Esophagus squamous epithelium (tissue), 5 donors: ENCODE results near the gene GJB4. TPM values are rescaled to one million over a fixed set of nuclear protein-coding genes. Genes with fewer than 3 reads are reported as not detected.

Experiments used
- DNase-seq: peaks from one replicate; lab custom pipeline; 2025; lab: John Stamatoyannopoulos, UW
- H3K27ac ChIP-seq, 4 donors: fragments of 200-600 bp; sonication (generic); one replicate each; pipeline ENCODE4 v1.5.1; 2016 to 2019; ENCODE audit warnings: mild to moderate bottlenecking in 1 of 4
- H3K27me3 ChIP-seq, 4 donors: fragments of 200-600 bp; sonication (generic); 1 replicate in 3 of 4; 2 replicates in 1 of 4; pipeline versions ENCODE4 v1.5.1 to v1.6.0; 2017 to 2021; ENCODE audit warnings: antibody characterized with exemption in 1 of 4
- H3K36me3 ChIP-seq, 3 donors: fragments of 200-600 bp; sonication (generic); one replicate each; pipeline ENCODE4 v1.5.1; 2016 to 2019
- H3K4me1 ChIP-seq, 3 donors: fragments of 200-600 bp; sonication (generic); one replicate each; pipeline ENCODE4 v1.5.1; 2017 to 2019
- H3K4me3 ChIP-seq, 4 donors: fragments of 200-600 bp; sonication (generic); 1 replicate in 3 of 4; 2 replicates in 1 of 4; pipeline ENCODE4 v1.5.1; 2016 to 2019; ENCODE audit warnings: mild to moderate bottlenecking in 2 of 4, moderate library complexity in 1 of 4
- H3K9me3 ChIP-seq, 3 donors: fragments of 200-600 bp; sonication (generic); one replicate each; pipeline ENCODE4 v1.5.1; 2016 to 2019
- CTCF ChIP-seq, 6 experiments: fragments of 450-650 bp in 4 of 6; fragments of 200-600 bp in 2 of 6; sonication (generic) in 2 of 6; IDR thresholded peaks; one replicate each; pipeline ENCODE4 v1.5.1; 2016 to 2019; ENCODE audit warnings: antibody characterized with exemption in 6 of 6, mild to moderate bottlenecking in 4 of 6, moderate library complexity in 4 of 6
- POLR2A ChIP-seq, 4 donors: fragments of 450-650 bp; IDR thresholded peaks; one replicate each; pipeline ENCODE4 v1.6.1; 2017; ENCODE audit warnings: antibody characterized with exemption in 4 of 4, mild to moderate bottlenecking in 4 of 4, moderate library complexity in 3 of 4
- WGBS, 2 donors: methylation state at CpG; one replicate each; pipeline ENCODE4 v1.1.5; 2018; 5-methylcytosine and 5-hydroxymethylcytosine counted together
- intact Hi-C: fragments of 100-400 bp; cut with DNase I; formaldehyde crosslinking; loops from one replicate; pipeline ENCODE4 v1.15.0; 2022
- total RNA-seq, 4 donors: library from RNA; depleted of rRNA; stranded (reverse); fragments of >200 nt; gene quantifications; one replicate each; pipeline ENCODE4 v1.1.0, GENCODE V29; 2016
- donor health status: DM: yes; HTN: yes; CAD: no.

The GJB4 gene
- total RNA-seq, 4 donors from 2014 or later = 1.3 to 6.7 (median 2.2) TPM

GRCh38 chr1:34780528-34780927 is 21.0 kb downstream of the GJB4 start:
- WGBS, 2 donors = 35 to 57% methylated on average over 1 to 2 of the region's 2 CpGs
- intact Hi-C loops = no loop called here
- peaks cover 0 to 14% (median 13%) of the 10 kb centered on the region in 3 donors for H3K36me3 ChIP-seq
- H3K9me3 ChIP-seq = no peaks in the 10 kb centered on the region
- H3K4me1 ChIP-seq = peaks cover 0 to 71% (median 21%) of the 10 kb centered on the region in 3 donors
- no peak for DNase-seq
- peaks cover 0 to 62% (median 3%) of the 10 kb centered on the region in 4 donors for H3K27me3 ChIP-seq
- H3K27ac ChIP-seq = peak overlapping the region; percentile 19 to 99 (median 98)
- no peak for TF ChIP-seq CTCF (IDR thresholded peaks at IDR 0.05)
- no peak for TF ChIP-seq POLR2A (IDR thresholded peaks at IDR 0.05)
- peak overlapping the region; percentile 69 to 81 (median 76) for H3K4me3 ChIP-seq

GRCh38 chr1:34781071-34781843 is 21.7 kb downstream of the GJB4 start, which contains the start of gene GJB3:
TSS of gene GJB3 (plus strand) at chr1:34781214. CDS start at chr1:34784763, 3,549 bp downstream.
- no peaks in the 10 kb centered on the region for H3K9me3 ChIP-seq
- H3K27ac ChIP-seq = peak within 1 kb of the TSS; percentile 96 to 99 (median 98)
- TF ChIP-seq POLR2A (IDR thresholded peaks at IDR 0.05) = peak in 2 of 4 donors; percentile 13 to 49
- no peak for TF ChIP-seq CTCF (IDR thresholded peaks at IDR 0.05)
- H3K4me3 ChIP-seq = peak within 1 kb of the TSS; percentile 69 to 81 (median 76)
- peaks cover 0 to 62% (median 3%) of the 10 kb centered on the region in 4 donors for H3K27me3 ChIP-seq
- intact Hi-C loops = no loop called here
- H3K4me1 ChIP-seq = peaks cover 0 to 78% (median 24%) of the 10 kb centered on the region in 3 donors
- peaks cover 0 to 20% (median 15%) of the 10 kb centered on the region in 3 donors for H3K36me3 ChIP-seq
- no peak for DNase-seq
- 5 to 27% methylated on average over 3 to 17 of the region's 62 CpGs for WGBS, 2 donors

GRCh38 chr1:34781844-34782391 is 22.4 kb downstream of the GJB4 start:
- peaks cover 0 to 26% (median 15%) of the 10 kb centered on the region in 3 donors for H3K36me3 ChIP-seq
- 0 to 11% methylated on average over 1 to 3 of the region's 18 CpGs for WGBS, 2 donors
- no peaks in the 10 kb centered on the region for H3K9me3 ChIP-seq
- intact Hi-C loops = no loop called here
- peaks cover 0 to 82% (median 26%) of the 10 kb centered on the region in 3 donors for H3K4me1 ChIP-seq
- H3K4me3 ChIP-seq = peak overlapping the region; percentile 69 to 81 (median 76)
- peaks cover 0 to 58% (median 3%) of the 10 kb centered on the region in 4 donors for H3K27me3 ChIP-seq
- TF ChIP-seq CTCF (IDR thresholded peaks at IDR 0.05) = no peak
- peak in 3 of 4 donors; percentile 51 to 80 (median 74) for TF ChIP-seq POLR2A (IDR thresholded peaks at IDR 0.05)
- H3K27ac ChIP-seq = peak overlapping the region; percentile 96 to 99 (median 98)
- DNase-seq = no peak

GRCh38 chr1:34784751-34785221 is 25.2 kb downstream of the GJB4 start:
- H3K27ac ChIP-seq = peak overlapping the region in 3 of 4 donors; percentile 96 to 99 (median 99)
- H3K9me3 ChIP-seq = no peaks in the 10 kb centered on the region
- DNase-seq = no peak
- H3K4me3 ChIP-seq = no peak overlapping the region
- intact Hi-C loops = loop anchor here (5.0 kb wide), 1 partner anchor 68 kb away; no protein-coding TSS in a partner anchor
- H3K27me3 ChIP-seq = peaks cover 0 to 40% (median 3%) of the 10 kb centered on the region in 4 donors
- 78 to 80% methylated on average over 15 to 20 of the region's 28 CpGs for WGBS, 2 donors
- TF ChIP-seq POLR2A (IDR thresholded peaks at IDR 0.05) (no peak), CTCF (IDR thresholded peaks at IDR 0.05) (no peak)
- peaks cover 0 to 81% (median 23%) of the 10 kb centered on the region in 3 donors for H3K4me1 ChIP-seq
- peaks cover 0 to 38% (median 15%) of the 10 kb centered on the region in 3 donors for H3K36me3 ChIP-seq
